Endothelial cell of hepatic sinusoid (primary cell): ENCODE results near the gene RXRA.

ENCODE experiments used
- in situ Hi-C: cut with HindIII; loops from 2 replicates; pipeline ENCODE4 v1.10.0; 2017; ENCODE audit warnings: low sequenced_read_pairs

RXRA gene

GRCh38 chr9:134363450-134363849 lies 37.2 kb downstream of the RXRA start:
- in situ Hi-C loops, result no loop called here

- in situ Hi-C loops, result no loop called here
These were observed 38.3 kb downstream of the RXRA start for GRCh38 chr9:134364391-134365114.

GRCh38 chr9:134365115-134365596 lies 38.9 kb downstream of the RXRA start:
- in situ Hi-C loops, result no loop called here

- in situ Hi-C loops, result no loop called here
These were observed 39.6 kb downstream of the RXRA start for GRCh38 chr9:134365791-134366222.

- in situ Hi-C loops, result no loop called here
These were observed 40.2 kb downstream of the RXRA start for GRCh38 chr9:134366223-134367031.

- in situ Hi-C loops, result no loop called here
These were observed 40.8 kb downstream of the RXRA start for GRCh38 chr9:134367061-134367460.

GRCh38 chr9:134367791-134368490 lies 41.7 kb downstream of the RXRA start:
- in situ Hi-C loops, result no loop called here

- in situ Hi-C loops, result no loop called here
These were observed 42.3 kb downstream of the RXRA start for GRCh38 chr9:134368571-134368970.

- in situ Hi-C loops, result no loop called here
These were observed 43.4 kb downstream of the RXRA start for GRCh38 chr9:134369416-134370212.

- in situ Hi-C loops, result no loop called here
These were observed 43.9 kb downstream of the RXRA start for GRCh38 chr9:134370213-134370492.

GRCh38 chr9:134370638-134371037 lies 44.4 kb downstream of the RXRA start:
- in situ Hi-C loops, result no loop called here

- in situ Hi-C loops, result no loop called here
These were observed 45.5 kb downstream of the RXRA start for GRCh38 chr9:134371731-134372130.

GRCh38 chr9:134372581-134373267 lies 46.5 kb downstream of the RXRA start:
- in situ Hi-C loops, result no loop called here

GRCh38 chr9:134373269-134373668 lies 47.0 kb downstream of the RXRA start:
- in situ Hi-C loops, result no loop called here

- in situ Hi-C loops, result no loop called here
These were observed 47.7 kb downstream of the RXRA start for GRCh38 chr9:134373953-134374300.

- in situ Hi-C loops, result no loop called here
These were observed 48.2 kb downstream of the RXRA start for GRCh38 chr9:134374301-134375010.

- in situ Hi-C loops, result no loop called here
These were observed 48.7 kb downstream of the RXRA start for GRCh38 chr9:134375011-134375390.

GRCh38 chr9:134375430-134376385 lies 49.5 kb downstream of the RXRA start:
- in situ Hi-C loops, result no loop called here
